KOPT-K1 (cell line): ENCODE data around the gene SLC9A5.

Experiments used
- H3K27ac ChIP-seq: fragments of 200-600 bp; sonication (generic); 2 replicates; pipeline ENCODE4 v1.5.1; 2016; ENCODE audit warnings: antibody characterized with exemption, mild to moderate bottlenecking, low read depth, low read length; ENCODE audit not compliant: poor library complexity, severe bottlenecking
- H3K36me3 ChIP-seq: fragments of 200-600 bp; sonication (generic); 2 replicates; pipeline ENCODE4 v1.5.1; 2017; ENCODE audit warnings: antibody characterized with exemption, mild to moderate bottlenecking, low read length, moderate library complexity; ENCODE audit not compliant: insufficient read depth
- H3K9me3 ChIP-seq: fragments of 200-600 bp; sonication (generic); 2 replicates; pipeline ENCODE4 v1.5.1; 2017; ENCODE audit warnings: antibody characterized with exemption, low read length, mild to moderate bottlenecking; ENCODE audit not compliant: insufficient read depth, poor library complexity, severe bottlenecking

The SLC9A5 gene

GRCh38 chr16:67312719-67313118, 63.9 kb downstream of the SLC9A5 start:
- Histone ChIP-seq H3K36me3 (no peaks in the 10 kb centered on the region), H3K9me3 (no peaks in the 10 kb centered on the region), H3K27ac (no peak overlapping the region)

GRCh38 chr16:67317853-67318252, 69.1 kb downstream of the SLC9A5 start:
- no peak overlapping the region for H3K27ac ChIP-seq
- peaks cover 5% of the 10 kb centered on the region; the same call in 1 of the 2 replicates for H3K36me3 ChIP-seq
- no peaks in the 10 kb centered on the region for H3K9me3 ChIP-seq
